GM10266 (cell line): ENCODE measurements around the gene FAXC.

Experiments
- DNase-seq: peaks from one replicate; pipeline ENCODE4 v3.0.0; 2012; ENCODE audit errors: extremely low spot score
- CTCF ChIP-seq: IDR thresholded peaks from 2 replicates; pipeline ENCODE4 v1.5.1; 2012; ENCODE audit warnings: mild to moderate bottlenecking, low read depth; ENCODE audit not compliant: control insufficient read depth, insufficient read depth; ENCODE audit errors: missing control alignments

FAXC gene

DNA sequence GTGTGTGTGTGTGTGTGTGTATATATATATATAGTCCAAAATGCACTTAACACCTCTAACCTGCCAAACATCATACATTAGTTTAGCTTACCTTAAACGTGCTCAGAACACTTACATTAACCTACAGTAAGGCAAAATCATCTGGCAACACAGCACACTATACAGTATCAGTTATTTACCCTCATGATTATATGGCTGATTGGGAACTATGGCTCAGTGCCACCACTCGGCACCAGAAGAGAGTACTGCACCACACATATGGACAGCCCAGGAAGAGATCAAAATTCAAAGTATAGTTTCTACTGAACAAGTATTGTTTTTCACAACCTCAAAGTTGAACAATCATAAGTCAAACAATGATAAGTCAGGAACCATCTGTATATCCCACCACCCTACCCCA lies 59.8 kb downstream of the FAXC start:
- no peak for DNase-seq

DNA sequence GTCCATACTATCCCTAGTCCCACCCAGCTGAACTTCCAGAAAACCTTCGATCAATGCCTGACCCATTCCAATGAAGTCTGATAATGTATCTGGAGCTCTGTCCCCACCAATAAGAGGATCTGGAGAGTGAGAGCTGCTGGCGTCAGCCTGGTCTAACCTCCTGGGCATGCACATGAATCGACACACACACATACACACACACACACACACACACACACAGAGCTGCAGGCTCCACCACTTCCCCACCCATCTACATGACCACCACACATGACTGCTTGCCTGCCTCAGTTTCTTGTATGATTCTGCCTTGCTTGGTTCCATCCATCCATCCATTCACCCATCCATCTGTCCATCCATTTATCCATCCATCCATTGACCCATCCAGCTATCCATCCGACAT lies 60.8 kb downstream of the FAXC start:
- no peak for DNase-seq
- TF ChIP-seq CTCF: no peak

More for the DNA sequence above, 59.8 kb downstream of the FAXC start:
- no peak for TF ChIP-seq CTCF

GRCh38 chr6:99287523-99287922 lies 62.0 kb downstream of the FAXC start:
- TF ChIP-seq CTCF: no peak
- DNase-seq: no peak

GRCh38 chr6:99285881-99286280 lies 63.6 kb downstream of the FAXC start:
- no peak for DNase-seq
- TF ChIP-seq CTCF: no peak

GRCh38 chr6:99282479-99283062 lies 66.9 kb downstream of the FAXC start:
- peak; percentile 15 for TF ChIP-seq CTCF
- no peak for DNase-seq

DNA sequence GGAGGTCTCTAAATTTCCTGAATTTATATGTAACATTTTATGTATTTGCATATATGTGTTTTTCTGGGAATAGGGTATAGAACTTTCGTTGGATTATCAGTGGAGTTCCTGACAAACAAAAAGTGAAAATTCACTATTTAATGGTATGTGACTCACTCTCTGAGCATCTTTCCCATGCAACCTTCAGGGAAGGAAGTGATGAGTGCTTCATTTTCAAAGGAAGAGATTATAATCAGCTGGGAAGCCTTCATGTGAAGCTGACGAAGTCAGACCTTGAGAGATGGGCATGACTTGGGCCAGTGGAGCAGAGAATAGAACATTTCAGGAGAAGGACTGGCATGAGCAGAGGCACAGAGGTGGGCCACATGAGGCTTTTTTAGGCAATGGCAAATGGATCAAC lies 72.7 kb downstream of the FAXC start:
- no peak for TF ChIP-seq CTCF
- DNase-seq: no peak

GRCh38 chr6:99270826-99271225 lies 78.6 kb downstream of the FAXC start:
- DNase-seq: no peak
- no peak for TF ChIP-seq CTCF
